HG03139 (cell line): ENCODE results near the gene MISP3.

Experiments used
- ATAC-seq: cut with Tn5 transposase; IDR thresholded peaks from one replicate; pipeline ENCODE4 v1.9.1; 2021; ENCODE audit not compliant: unreplicated experiment

Gene MISP3

DNA sequence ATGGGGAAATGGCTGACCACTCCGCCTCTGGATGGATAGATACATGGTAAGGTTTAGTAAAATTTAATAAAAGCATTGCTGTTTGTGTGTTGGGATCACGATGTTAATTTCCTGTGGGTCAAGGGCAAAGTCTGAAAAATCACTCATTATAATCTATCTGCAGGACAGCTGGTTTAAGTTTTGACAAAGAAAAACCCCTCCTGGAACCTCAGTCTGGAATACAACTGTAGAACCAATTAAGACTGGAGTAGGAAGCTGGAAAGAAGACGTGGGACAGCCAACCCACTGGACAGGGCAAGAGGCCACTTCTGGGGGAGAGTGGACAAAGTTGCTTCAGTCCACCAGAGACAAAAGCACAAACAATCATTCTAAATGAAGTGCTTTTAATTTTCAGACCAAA, 46.6 kb downstream of the MISP3 start:
- ATAC-seq: no peak

DNA sequence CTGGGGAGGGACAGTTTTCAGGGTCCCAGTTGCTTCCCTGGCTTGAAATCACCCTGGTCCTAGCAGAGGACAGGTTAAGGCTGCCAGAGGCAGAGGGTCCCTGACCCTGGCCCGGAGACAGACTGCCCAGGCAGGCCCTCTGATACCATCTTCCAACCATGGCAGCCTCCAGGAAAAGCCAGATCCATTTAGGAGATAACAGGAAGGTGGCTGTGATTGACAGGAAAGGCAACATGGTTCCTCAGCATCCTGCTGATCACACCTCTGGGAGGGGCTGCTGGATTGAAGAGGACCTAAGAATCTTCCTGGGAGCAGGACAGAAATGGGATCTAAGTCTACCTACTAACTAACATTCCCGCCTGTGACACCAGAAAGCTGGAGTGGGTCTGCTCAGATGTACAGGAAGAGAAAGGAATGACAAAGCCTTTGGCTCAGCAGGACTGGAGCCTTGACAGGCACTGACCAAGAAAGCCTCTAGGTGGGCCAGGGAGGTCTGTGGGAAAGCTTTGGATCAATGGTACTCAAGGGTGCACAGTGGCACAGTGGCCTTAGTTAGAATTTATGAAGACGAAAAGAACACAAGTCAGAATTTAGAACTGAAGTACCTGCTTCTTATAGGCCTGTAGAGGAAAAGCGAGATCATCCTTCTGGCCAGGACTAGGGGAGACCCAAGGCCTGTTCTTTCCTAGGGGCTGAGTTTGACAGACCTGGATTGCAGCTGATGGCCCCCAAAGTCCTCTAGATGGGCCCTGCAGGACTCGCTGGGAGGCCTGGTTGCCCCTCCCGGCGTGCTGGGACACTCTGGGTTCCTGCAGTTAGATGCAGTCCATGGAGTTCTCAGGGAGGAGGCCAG, 47.3 kb downstream of the MISP3 start:
- no peak for ATAC-seq

DNA sequence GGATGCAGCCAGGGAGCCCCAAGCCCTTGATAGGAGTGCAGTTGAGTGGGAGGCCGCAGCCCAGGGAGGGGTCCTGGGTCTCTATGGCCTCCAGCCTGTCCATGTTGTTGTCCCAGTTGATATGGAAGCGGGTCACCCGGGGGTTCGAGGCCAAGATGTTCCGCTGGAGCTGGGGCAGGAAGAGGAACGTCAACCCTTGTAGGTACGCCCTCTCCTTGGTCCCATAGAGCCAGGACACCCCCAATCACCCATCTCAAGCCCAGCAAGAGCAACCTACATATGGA, 47.9 kb downstream of the MISP3 start:
- ATAC-seq: no peak

DNA sequence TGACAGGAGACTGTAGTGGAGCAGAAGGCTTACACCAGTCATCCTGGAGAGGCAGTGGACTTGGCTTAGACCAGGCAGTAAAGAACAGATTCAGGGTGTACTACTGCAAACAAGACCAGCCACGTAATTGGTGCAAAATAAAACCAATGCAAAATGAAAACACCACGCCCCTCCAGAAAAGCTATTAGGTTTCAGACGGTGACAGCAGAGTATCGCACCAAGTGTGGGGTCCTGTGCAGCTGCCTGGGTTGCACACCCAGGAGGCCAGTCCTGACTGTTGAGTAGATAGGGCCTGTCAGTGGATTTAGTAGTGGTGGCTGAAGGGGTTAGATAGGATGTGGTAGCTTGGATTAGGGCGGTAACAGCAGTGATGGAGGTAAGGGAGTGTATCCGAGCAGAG, 50.3 kb downstream of the MISP3 start:
- ATAC-seq: no peak
